Panc1 (cell line): ENCODE measurements around the gene WDR4.

Source experiments
- CTCF ChIP-seq: fragments of 450-650 bp; IDR thresholded peaks from 2 replicates; pipeline ENCODE4 v1.5.1; 2017; ENCODE audit warnings: mild to moderate bottlenecking
- POLR2AphosphoS5 ChIP-seq: IDR thresholded peaks from 2 replicates; pipeline ENCODE4 v1.6.1; 2012; ENCODE audit warnings: mild to moderate bottlenecking, low read depth, low read length, moderate library complexity
- REST ChIP-seq, 2 experiments: IDR thresholded peaks; 2 replicates each; pipeline ENCODE4 v1.6.1; 2011 to 2012; ENCODE audit warnings: low read depth in 2 of 2, control low read depth in 1 of 2, low read length in 1 of 2, mild to moderate bottlenecking in 1 of 2, moderate library complexity in 1 of 2; ENCODE audit not compliant: insufficient read depth in 1 of 2
- SIN3A ChIP-seq: IDR thresholded peaks from 2 replicates; pipeline ENCODE4 v1.6.1; 2012; ENCODE audit warnings: low read depth, mild to moderate bottlenecking, low read length, moderate library complexity, borderline replicate concordance; ENCODE audit not compliant: insufficient read depth
- TCF7L2 ChIP-seq: IDR thresholded peaks from 2 replicates; pipeline ENCODE4 v1.6.1; 2011; ENCODE audit warnings: mild to moderate bottlenecking, low read depth, low read length, inconsistent platforms

GRCh38 chr21:42857216-42857615, 22.1 kb downstream of the WDR4 start:
- TF ChIP-seq POLR2AphosphoS5 (no peak), CTCF (no peak), SIN3A (no peak), REST (IDR thresholded peaks at IDR 0.05; ENCODE audit: insufficient read depth in 1 of 2, low read depth in 2 of 2, low read length in 1 of 2) (no peak), TCF7L2 (no peak)
